Measurements from ENCODE around the gene NVL. TPM values are rescaled to one million over a fixed set of nuclear protein-coding genes. Genes with fewer than 3 reads are reported as not detected.

NVL gene
- total RNA-seq, 4 donors from 2014 or later = 2.6 to 45.2 (median 28.9) TPM

DNA sequence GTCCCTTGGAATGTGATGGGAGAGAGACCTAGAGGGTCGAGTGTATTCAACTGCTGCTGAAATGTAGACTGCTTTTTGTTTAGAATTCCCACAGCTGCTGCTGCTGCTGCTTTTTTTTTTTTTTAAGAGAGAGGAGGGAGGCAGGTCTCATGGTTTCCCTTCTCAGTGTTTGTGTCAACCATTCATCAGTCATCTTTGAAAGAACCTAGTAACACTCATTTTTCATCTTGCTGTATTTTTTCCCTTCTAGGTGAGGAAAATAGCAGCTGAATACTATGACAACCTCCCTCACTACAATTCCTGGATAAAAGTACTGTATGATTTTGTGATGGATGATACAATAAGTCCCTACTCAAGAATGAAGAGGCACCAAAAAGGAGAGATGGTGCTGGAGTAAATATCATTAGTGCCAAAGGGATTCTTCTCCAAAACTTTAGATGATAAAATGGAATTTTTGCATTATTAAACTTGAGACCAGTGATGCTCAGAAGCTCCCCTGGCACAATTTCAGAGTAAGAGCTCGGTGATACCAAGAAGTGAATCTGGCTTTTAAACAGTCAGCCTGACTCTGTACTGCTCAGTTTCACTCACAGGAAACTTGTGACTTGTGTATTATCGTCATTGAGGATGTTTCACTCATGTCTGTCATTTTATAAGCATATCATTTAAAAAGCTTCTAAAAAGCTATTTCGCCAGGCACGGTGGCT lies 137.7 kb downstream of the NVL start:
- no peak for DNase-seq
- no peak overlapping the region for H3K4me3 ChIP-seq
- H3K36me3 ChIP-seq = no peaks in the 10 kb centered on the region
- TF ChIP-seq CTCF (IDR thresholded peaks at IDR 0.05) (no peak), POLR2A (IDR thresholded peaks at IDR 0.05) (no peak)
- H3K9me3 ChIP-seq = no peaks in the 10 kb centered on the region
- H3K27ac ChIP-seq = no peak overlapping the region
- no peaks in the 10 kb centered on the region for H3K27me3 ChIP-seq
- intact Hi-C loops (cut with DNase I; ENCODE audit: low total_unique reads) = no loop called here
- no peaks in the 10 kb centered on the region for H3K4me1 ChIP-seq

GRCh38 chr1:224189561-224189960 lies 140.4 kb downstream of the NVL start:
- H3K9me3 ChIP-seq = no peaks in the 10 kb centered on the region
- no peaks in the 10 kb centered on the region for H3K4me1 ChIP-seq
- H3K36me3 ChIP-seq = no peaks in the 10 kb centered on the region
- no peak for TF ChIP-seq CTCF (IDR thresholded peaks at IDR 0.05)
- no peak for TF ChIP-seq POLR2A (IDR thresholded peaks at IDR 0.05)
- H3K4me3 ChIP-seq = no peak overlapping the region
- DNase-seq = no peak
- H3K27me3 ChIP-seq = no peaks in the 10 kb centered on the region
- H3K27ac ChIP-seq = no peak overlapping the region
- intact Hi-C loops (cut with DNase I; ENCODE audit: low total_unique reads) = no loop called here

- intact Hi-C loops (cut with DNase I; ENCODE audit: low total_unique reads) = no loop called here
- Histone ChIP-seq H3K4me3 (no peak overlapping the region), H3K9me3 (no peaks in the 10 kb centered on the region), H3K4me1 (no peaks in the 10 kb centered on the region), H3K27me3 (no peaks in the 10 kb centered on the region), H3K36me3 (no peaks in the 10 kb centered on the region), H3K27ac (no peak overlapping the region)
- TF ChIP-seq CTCF (IDR thresholded peaks at IDR 0.05) (no peak), POLR2A (IDR thresholded peaks at IDR 0.05) (no peak)
- no peak for DNase-seq
These were observed 141.7 kb downstream of the NVL start for GRCh38 chr1:224188286-224188685.

DNA sequence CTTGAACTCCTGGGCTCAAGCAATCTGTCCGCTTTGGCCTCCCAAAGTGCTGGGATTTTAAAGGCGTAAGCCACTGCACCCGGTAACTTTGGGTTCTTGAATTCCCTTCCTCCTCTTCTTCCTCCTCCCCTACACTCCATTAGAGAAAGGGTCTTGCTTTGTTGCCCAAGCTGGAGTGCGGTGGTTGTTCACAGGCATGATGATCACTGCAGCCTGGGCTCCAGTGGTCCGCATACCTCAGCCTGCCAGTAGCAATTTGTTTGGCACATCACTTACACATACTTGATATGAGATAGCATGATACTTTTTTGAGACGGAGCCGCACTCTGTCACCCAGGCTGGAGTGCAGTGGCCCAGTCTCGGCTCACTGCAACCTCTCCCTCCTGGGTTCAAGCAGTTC lies 144.8 kb downstream of the NVL start:
- intact Hi-C loops (cut with DNase I; ENCODE audit: low total_unique reads) = no loop called here
- no peak overlapping the region for H3K27ac ChIP-seq
- H3K4me1 ChIP-seq = no peaks in the 10 kb centered on the region
- DNase-seq = no peak
- H3K36me3 ChIP-seq = no peaks in the 10 kb centered on the region
- no peak overlapping the region for H3K4me3 ChIP-seq
- no peaks in the 10 kb centered on the region for H3K9me3 ChIP-seq
- TF ChIP-seq CTCF (IDR thresholded peaks at IDR 0.05) (no peak), POLR2A (IDR thresholded peaks at IDR 0.05) (no peak)
- no peaks in the 10 kb centered on the region for H3K27me3 ChIP-seq

GRCh38 chr1:224183591-224184312 lies 146.2 kb downstream of the NVL start:
- Histone ChIP-seq H3K36me3 (no peaks in the 10 kb centered on the region), H3K27me3 (no peaks in the 10 kb centered on the region), H3K4me3 (peak overlapping the region; percentile 74 to 94), H3K27ac (peak overlapping the region; percentile 88 to 95), H3K9me3 (no peaks in the 10 kb centered on the region), H3K4me1 (no peaks in the 10 kb centered on the region)
- TF ChIP-seq CTCF (IDR thresholded peaks at IDR 0.05) = no peak
- TF ChIP-seq POLR2A (IDR thresholded peaks at IDR 0.05) = no peak
- intact Hi-C loops (cut with DNase I; ENCODE audit: low total_unique reads) = no loop called here
- DNase-seq = peak; percentile 38 to 59

Data from uterus (tissue), 4 donors.